ENCODE measurements around the gene ZDHHC7. TPM values are rescaled to one million over a fixed set of nuclear protein-coding genes. Genes with fewer than 3 reads are reported as not detected.

The ZDHHC7 gene
- total RNA-seq, 1 donor from 2014 or later, result 37.3 TPM

DNA sequence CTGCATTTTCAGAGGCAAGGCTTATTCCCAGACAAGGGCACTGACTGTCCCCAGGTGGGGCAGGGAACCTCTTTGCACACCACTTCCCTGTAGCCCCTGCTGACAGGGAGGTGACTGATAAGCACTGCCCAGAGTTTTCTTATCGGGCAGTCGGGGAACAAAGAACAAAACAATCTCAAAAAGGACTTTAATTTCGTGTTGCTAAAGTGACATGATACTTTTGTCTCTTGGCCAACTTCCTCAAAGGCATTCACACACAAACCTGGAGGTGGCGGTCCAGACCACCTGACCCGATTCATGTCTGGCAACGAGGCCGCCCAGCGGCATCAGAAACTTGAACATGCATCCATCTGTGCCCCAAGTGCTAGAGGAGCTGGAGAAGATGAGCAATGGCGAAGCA, 28.9 kb downstream of the ZDHHC7 start:
- Histone ChIP-seq H3K27ac (peak overlapping the region; percentile 77), H3K36me3 (peaks cover 0 to 34% of the 10 kb centered on the region in 2 donors)
- intact Hi-C loops (cut with DNase I), result no loop called here

DNA sequence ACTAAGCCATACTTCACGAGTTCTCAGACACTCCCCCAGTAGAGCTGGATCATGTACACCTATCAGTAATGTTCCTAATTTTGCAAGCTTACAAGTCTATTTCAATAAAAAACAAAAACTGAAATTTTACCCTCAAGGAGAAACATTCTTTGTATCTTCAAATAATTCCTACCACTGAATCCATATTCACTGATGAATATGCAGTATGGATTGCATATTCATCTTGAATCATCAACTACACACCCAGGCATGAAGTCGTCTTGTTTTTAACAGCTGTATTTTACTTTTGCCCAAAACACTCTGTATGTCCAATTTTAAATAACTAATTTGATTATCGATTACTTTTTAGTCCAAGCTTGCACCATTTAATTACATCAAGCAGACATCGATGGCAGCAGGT, 31.8 kb downstream of the ZDHHC7 start:
- intact Hi-C loops (cut with DNase I), result no loop called here
- TF ChIP-seq POLR2AphosphoS5 (IDR thresholded peaks at IDR 0.05; ENCODE audit: insufficient read depth in 1 of 2, low read depth in 1 of 2) (no peak), POLR2A (IDR thresholded peaks at IDR 0.05) (no peak)
- TF ChIP-seq, protein P1, sequence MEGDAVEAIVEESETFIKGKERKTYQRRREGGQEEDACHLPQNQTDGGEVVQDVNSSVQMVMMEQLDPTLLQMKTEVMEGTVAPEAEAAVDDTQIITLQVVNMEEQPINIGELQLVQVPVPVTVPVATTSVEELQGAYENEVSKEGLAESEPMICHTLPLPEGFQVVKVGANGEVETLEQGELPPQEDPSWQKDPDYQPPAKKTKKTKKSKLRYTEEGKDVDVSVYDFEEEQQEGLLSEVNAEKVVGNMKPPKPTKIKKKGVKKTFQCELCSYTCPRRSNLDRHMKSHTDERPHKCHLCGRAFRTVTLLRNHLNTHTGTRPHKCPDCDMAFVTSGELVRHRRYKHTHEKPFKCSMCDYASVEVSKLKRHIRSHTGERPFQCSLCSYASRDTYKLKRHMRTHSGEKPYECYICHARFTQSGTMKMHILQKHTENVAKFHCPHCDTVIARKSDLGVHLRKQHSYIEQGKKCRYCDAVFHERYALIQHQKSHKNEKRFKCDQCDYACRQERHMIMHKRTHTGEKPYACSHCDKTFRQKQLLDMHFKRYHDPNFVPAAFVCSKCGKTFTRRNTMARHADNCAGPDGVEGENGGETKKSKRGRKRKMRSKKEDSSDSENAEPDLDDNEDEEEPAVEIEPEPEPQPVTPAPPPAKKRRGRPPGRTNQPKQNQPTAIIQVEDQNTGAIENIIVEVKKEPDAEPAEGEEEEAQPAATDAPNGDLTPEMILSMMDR (IDR thresholded peaks at IDR 0.05), result no peak
- H3K36me3 ChIP-seq, result peaks cover 0 to 56% of the 10 kb centered on the region in 2 donors

More for the DNA sequence above, 28.9 kb downstream of the ZDHHC7 start:
- no peak for DNase-seq (ENCODE audit: extremely low spot score in 2 of 2)
- Histone ChIP-seq H3K4me1 (peaks cover 41% of the 10 kb centered on the region), H3K4me3 (no peak overlapping the region), H3K9me3 (no peaks in the 10 kb centered on the region), H3K27me3 (no peaks in the 10 kb centered on the region)
- no peak for TF ChIP-seq POLR2AphosphoS5 (IDR thresholded peaks at IDR 0.05; ENCODE audit: insufficient read depth in 1 of 2, low read depth in 1 of 2)
- TF ChIP-seq POLR2A (IDR thresholded peaks at IDR 0.05), result no peak
- TF ChIP-seq, protein P1 (IDR thresholded peaks at IDR 0.05), result no peak

DNA sequence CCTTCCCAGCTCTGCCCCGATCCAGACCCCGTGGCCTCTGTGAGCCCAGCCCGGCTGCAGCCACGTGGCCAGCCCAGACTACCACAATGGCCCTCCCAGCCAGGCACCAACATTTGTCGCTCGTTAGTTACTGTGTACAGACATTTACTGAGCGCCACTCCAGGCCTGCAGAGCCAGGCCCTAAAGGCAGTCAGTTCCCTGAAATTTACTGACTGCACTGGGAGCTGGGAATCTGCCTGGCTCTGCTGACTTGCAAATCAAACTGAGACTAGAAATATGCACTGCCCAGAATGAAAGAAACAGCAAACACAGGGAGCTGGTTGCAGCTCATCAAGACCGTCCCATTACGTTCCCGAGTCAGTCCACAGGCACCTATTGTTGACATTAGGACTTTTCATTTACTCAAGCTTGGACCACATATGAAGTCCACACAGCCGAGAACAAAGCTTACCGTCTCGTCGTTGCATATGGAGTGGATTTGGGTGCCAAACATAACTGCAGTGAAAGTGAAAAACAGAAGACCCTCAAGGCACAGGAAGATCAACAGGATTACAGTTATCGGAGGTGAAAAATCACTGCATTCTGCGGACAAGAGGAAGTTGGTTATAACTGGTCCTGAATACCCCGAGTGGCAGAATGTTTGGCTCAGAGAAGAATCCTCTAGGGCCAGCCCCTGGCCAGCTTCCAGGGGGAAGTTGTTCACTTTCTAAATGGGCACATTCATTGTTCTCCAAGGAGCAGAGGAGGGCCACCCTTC, 34.5 kb downstream of the ZDHHC7 start:
- H3K27me3 ChIP-seq, result no peaks in the 10 kb centered on the region
- peaks cover 9% of the 10 kb centered on the region for H3K4me1 ChIP-seq
- intact Hi-C loops (cut with DNase I), result no loop called here
- H3K4me3 ChIP-seq, result no peak overlapping the region
- no peaks in the 10 kb centered on the region for H3K9me3 ChIP-seq
- TF ChIP-seq POLR2A (IDR thresholded peaks at IDR 0.05), result no peak
- TF ChIP-seq, protein P1 (IDR thresholded peaks at IDR 0.05), result no peak
- no peak for TF ChIP-seq POLR2AphosphoS5 (IDR thresholded peaks at IDR 0.05; ENCODE audit: insufficient read depth in 1 of 2, low read depth in 1 of 2)
- DNase-seq (ENCODE audit: extremely low spot score in 2 of 2), result no peak
- peaks cover 0 to 64% of the 10 kb centered on the region in 2 donors for H3K36me3 ChIP-seq
- no peak overlapping the region for H3K27ac ChIP-seq

More for the DNA sequence above, 31.8 kb downstream of the ZDHHC7 start:
- Histone ChIP-seq H3K27me3 (no peaks in the 10 kb centered on the region), H3K4me3 (no peak overlapping the region), H3K4me1 (peaks cover 15% of the 10 kb centered on the region), H3K27ac (no peak overlapping the region), H3K9me3 (no peaks in the 10 kb centered on the region)
- no peak for DNase-seq (ENCODE audit: extremely low spot score in 2 of 2)

DNA sequence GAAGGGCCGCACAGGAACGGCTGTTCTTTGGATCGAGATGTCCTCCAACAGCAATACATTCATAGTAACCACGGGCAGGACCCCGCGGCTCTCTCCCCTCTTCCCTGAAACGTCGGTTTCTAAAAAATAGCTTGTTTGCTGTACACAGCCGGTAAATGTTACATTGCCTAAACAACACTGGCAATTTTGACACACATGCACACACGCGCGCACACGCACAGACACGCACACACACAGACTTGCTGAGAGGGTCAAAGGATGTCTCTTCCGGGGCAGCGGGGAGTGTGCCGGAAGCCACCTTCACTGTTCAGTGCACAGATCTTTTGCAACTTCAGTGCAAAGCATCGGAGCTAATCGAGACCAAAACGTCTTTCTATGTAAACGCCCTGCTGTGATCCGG, 35.8 kb downstream of the ZDHHC7 start:
- no peaks in the 10 kb centered on the region for H3K27me3 ChIP-seq
- no peak for DNase-seq (ENCODE audit: extremely low spot score in 2 of 2)
- H3K4me3 ChIP-seq, result no peak overlapping the region
- no peaks in the 10 kb centered on the region for H3K9me3 ChIP-seq
- intact Hi-C loops (cut with DNase I), result no loop called here
- H3K36me3 ChIP-seq, result peaks cover 0 to 51% of the 10 kb centered on the region in 2 donors
- peaks cover 9% of the 10 kb centered on the region for H3K4me1 ChIP-seq
- H3K27ac ChIP-seq, result no peak overlapping the region
- TF ChIP-seq, protein P1 (IDR thresholded peaks at IDR 0.05), result no peak
- TF ChIP-seq POLR2A (IDR thresholded peaks at IDR 0.05) (no peak), POLR2AphosphoS5 (IDR thresholded peaks at IDR 0.05; ENCODE audit: insufficient read depth in 1 of 2, low read depth in 1 of 2) (no peak)

DNA sequence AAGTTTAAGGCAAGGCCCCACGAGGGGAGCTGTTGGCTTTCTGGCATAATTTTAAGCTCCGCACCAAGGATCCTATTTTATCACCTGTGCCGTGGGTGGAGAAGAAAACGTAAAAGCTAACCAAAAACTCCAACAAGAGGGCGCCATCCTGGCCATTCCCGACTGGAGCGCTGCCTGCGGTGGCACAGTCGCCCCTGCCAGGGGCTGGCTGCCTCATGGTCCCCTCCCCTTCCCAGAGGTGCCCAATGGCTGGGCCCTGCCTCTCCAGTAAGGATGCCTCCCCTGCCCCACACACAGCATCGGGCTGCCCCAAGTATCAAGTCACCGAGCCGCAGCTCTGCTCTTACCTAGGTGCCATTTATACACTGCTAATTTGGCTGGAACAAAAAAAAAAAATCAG, 36.3 kb downstream of the ZDHHC7 start:
- Histone ChIP-seq H3K9me3 (no peaks in the 10 kb centered on the region), H3K4me3 (no peak overlapping the region), H3K4me1 (peaks cover 9% of the 10 kb centered on the region), H3K36me3 (peaks cover 0 to 51% of the 10 kb centered on the region in 2 donors), H3K27ac (no peak overlapping the region), H3K27me3 (no peaks in the 10 kb centered on the region)
- no peak for TF ChIP-seq POLR2AphosphoS5 (IDR thresholded peaks at IDR 0.05; ENCODE audit: insufficient read depth in 1 of 2, low read depth in 1 of 2)
- TF ChIP-seq, protein P1 (IDR thresholded peaks at IDR 0.05), result no peak
- no peak for TF ChIP-seq POLR2A (IDR thresholded peaks at IDR 0.05)
- intact Hi-C loops (cut with DNase I), result no loop called here
- no peak for DNase-seq (ENCODE audit: extremely low spot score in 2 of 2)

All from vagina (tissue), 2 donors.